ENCODE data around the gene IL13RA2. TPM values are rescaled to one million over a fixed set of nuclear protein-coding genes. Genes with fewer than 3 reads are reported as not detected.

IL13RA2 gene
- 0.50 and 0.56 TPM in 2 replicates for polyA plus RNA-seq (2011; rRNA removed)
- not detected in 2 replicates for polyA minus RNA-seq (2011; rRNA and poly(A)+ RNA removed)

- no peak for TF ChIP-seq CTCF (IDR thresholded peaks at IDR 0.05; ENCODE audit: low read depth, low read length)
- ChIA-PET CTCF (interaction anchor here (0.7 to 1.4 kb wide), 5 partner anchors 9 to 42 kb away, joined by 4 to 8 read pairs (median 6); no protein-coding TSS in a partner anchor), POLR2A (no interaction called here)
- Histone ChIP-seq H3K27me3 (ENCODE audit: control insufficient read depth, insufficient read depth, low read length) (no peaks in the 10 kb centered on the region), H3K9me3 (ENCODE audit: control insufficient read depth, insufficient read depth, low read length) (no peaks in the 10 kb centered on the region), H3K27ac (ENCODE audit: low read depth, low read length) (no peak within 1 kb of the TSS), H3K4me3 (ENCODE audit: low read depth, low read length) (no peak within 1 kb of the TSS)
- no peak for DNase-seq (ENCODE audit: low read depth, low spot score)
Measured at GRCh38 chrX:115017455-115017854, at the start of gene IL13RA2. IL13RA2 (minus strand) TSS chrX:115017616; CDS start chrX:115017269, 347 bp downstream.

DNA sequence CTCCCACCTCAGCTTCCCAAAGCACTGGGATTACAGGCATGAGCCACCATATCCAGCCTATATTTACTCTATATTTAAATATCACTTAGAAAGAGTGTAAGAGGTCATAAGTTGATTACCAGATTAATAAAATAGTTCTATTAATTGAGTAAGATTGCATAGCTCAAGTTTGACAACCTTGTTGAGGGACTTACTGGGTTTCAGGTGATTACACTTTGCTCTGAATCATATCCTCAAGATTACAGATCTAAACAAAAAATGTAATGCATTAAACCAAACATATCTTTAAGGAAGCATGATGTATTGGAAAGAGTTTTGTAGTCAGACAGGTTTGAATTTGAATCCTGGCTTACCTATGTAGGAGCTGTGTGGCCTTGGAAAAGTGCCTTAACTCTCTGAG lies 47.9 kb upstream of the IL13RA2 start:
- ChIA-PET POLR2A (no interaction called here), CTCF (no interaction called here)
- Histone ChIP-seq H3K27ac (ENCODE audit: low read depth, low read length) (no peak overlapping the region), H3K27me3 (ENCODE audit: control insufficient read depth, insufficient read depth, low read length) (no peaks in the 10 kb centered on the region), H3K9me3 (ENCODE audit: control insufficient read depth, insufficient read depth, low read length) (peaks cover 5% of the 10 kb centered on the region; the same call in 1 of the 2 replicates), H3K4me3 (ENCODE audit: low read depth, low read length) (no peak overlapping the region)
- TF ChIP-seq CTCF (IDR thresholded peaks at IDR 0.05; ENCODE audit: low read depth, low read length): no peak
- no peak for DNase-seq (ENCODE audit: low read depth, low spot score)

GRCh38 chrX:115060013-115060412 lies 42.6 kb upstream of the IL13RA2 start:
- Histone ChIP-seq H3K27ac (ENCODE audit: low read depth, low read length) (no peak overlapping the region), H3K27me3 (ENCODE audit: control insufficient read depth, insufficient read depth, low read length) (no peaks in the 10 kb centered on the region), H3K9me3 (ENCODE audit: control insufficient read depth, insufficient read depth, low read length) (no peaks in the 10 kb centered on the region), H3K4me3 (ENCODE audit: low read depth, low read length) (no peak overlapping the region)
- POLR2A ChIA-PET: no interaction called here
- DNase-seq (ENCODE audit: low read depth, low spot score): no peak
- CTCF ChIA-PET: no interaction called here
- TF ChIP-seq CTCF (IDR thresholded peaks at IDR 0.05; ENCODE audit: low read depth, low read length): no peak

DNA sequence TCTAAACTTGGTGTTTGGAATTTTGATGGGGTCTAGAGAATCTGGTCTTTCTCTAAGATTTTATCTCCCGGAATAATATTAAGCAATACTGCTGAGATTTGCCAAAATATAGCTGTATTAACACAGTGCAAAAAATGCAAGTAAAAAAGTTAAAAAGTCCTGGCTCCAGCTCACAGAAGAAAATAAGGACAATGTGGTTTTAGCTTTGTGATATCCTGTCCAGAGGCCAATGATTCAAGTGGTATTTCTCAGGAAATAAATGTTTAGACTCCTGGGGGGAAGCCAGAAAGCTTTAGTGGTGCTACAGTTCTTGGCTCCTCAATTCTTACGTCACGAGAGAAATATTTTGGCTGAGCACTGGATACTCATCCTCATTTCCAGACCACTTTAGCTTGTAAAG lies 40.9 kb upstream of the IL13RA2 start:
- no peak for TF ChIP-seq CTCF (IDR thresholded peaks at IDR 0.05; ENCODE audit: low read depth, low read length)
- Histone ChIP-seq H3K27ac (ENCODE audit: low read depth, low read length) (no peak overlapping the region), H3K27me3 (ENCODE audit: control insufficient read depth, insufficient read depth, low read length) (no peaks in the 10 kb centered on the region), H3K4me3 (ENCODE audit: low read depth, low read length) (no peak overlapping the region), H3K9me3 (ENCODE audit: control insufficient read depth, insufficient read depth, low read length) (no peaks in the 10 kb centered on the region)
- ChIA-PET CTCF (interaction anchor here (1.1 kb wide), 1 partner anchor 40 kb away, joined by 6 read pairs; no protein-coding TSS in a partner anchor), POLR2A (interaction anchor here (0.7 to 1.4 kb wide), 2 partner anchors 11 to 13 kb away, joined by 3 to 4 read pairs; no protein-coding TSS in a partner anchor)
- peak; percentile 63 for DNase-seq (ENCODE audit: low read depth, low spot score)

DNA sequence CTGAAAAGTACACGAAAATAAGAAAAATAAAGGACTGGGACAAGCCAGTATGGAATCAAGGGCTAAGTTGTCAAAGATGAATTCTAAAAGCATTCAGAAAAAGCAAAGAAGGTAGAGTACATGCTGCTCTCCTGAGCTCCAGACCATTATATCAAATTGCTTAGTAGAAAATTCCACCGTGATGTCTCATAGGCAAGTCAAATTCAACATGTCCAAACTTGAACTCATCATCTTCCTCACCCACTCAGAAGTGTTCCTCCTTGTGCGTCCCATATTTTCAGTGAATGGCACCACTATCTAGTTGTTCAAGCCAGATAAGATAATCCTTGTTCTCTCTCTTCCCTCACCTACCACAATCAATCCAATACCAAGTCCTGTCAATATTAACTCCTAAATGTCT lies 37.5 kb upstream of the IL13RA2 start:
- CTCF ChIA-PET: no interaction called here
- Histone ChIP-seq H3K9me3 (ENCODE audit: control insufficient read depth, insufficient read depth, low read length) (no peaks in the 10 kb centered on the region), H3K27ac (ENCODE audit: low read depth, low read length) (no peak overlapping the region), H3K4me3 (ENCODE audit: low read depth, low read length) (no peak overlapping the region), H3K27me3 (ENCODE audit: control insufficient read depth, insufficient read depth, low read length) (no peaks in the 10 kb centered on the region)
- DNase-seq (ENCODE audit: low read depth, low spot score): no peak
- TF ChIP-seq CTCF (IDR thresholded peaks at IDR 0.05; ENCODE audit: low read depth, low read length): no peak
- POLR2A ChIA-PET: no interaction called here
